SK-N-SH (cell line): ENCODE results near the gene ZFP62. TPM values are rescaled to one million over a fixed set of nuclear protein-coding genes. Genes with fewer than 3 reads are reported as not detected.

Experiments
- CHD2 ChIP-seq: fragments of 150-350 bp; IDR thresholded peaks from 2 replicates; pipeline ENCODE4 v1.6.1; 2018; ENCODE audit warnings: low read length; ENCODE audit not compliant: partially characterized antibody
- ELF1 ChIP-seq: IDR thresholded peaks from 2 replicates; pipeline ENCODE4 v1.4.0; 2012
- GABPA ChIP-seq: IDR thresholded peaks from 2 replicates; pipeline ENCODE4 v1.4.0; 2012; ENCODE audit warnings: low read depth, mild to moderate bottlenecking
- MXI1 ChIP-seq: IDR thresholded peaks from 2 replicates; pipeline ENCODE4 v1.6.1; 2012; ENCODE audit warnings: mild to moderate bottlenecking, low read depth, low read length, improper control_type of control experiment
- NFIC ChIP-seq: IDR thresholded peaks from 2 replicates; pipeline ENCODE4 v1.4.0; 2012; ENCODE audit warnings: borderline replicate concordance
- PBX3 ChIP-seq: IDR thresholded peaks from 2 replicates; pipeline ENCODE4; 2012
- REST ChIP-seq: IDR thresholded peaks from 2 replicates; pipeline ENCODE4 v1.6.1; 2012; ENCODE audit warnings: mild to moderate bottlenecking, low read depth, low read length, moderate library complexity
- RXRA ChIP-seq: IDR thresholded peaks from 2 replicates; pipeline ENCODE4 v1.4.0; 2012; ENCODE audit warnings: low read depth, mild to moderate bottlenecking, borderline replicate concordance
- SIN3A ChIP-seq: IDR thresholded peaks from 2 replicates; pipeline ENCODE4 v1.6.1; 2012; ENCODE audit warnings: low read depth, mild to moderate bottlenecking, low read length, moderate library complexity, borderline replicate concordance
- USF1 ChIP-seq: IDR thresholded peaks from 2 replicates; pipeline ENCODE4 v1.4.0; 2012; ENCODE audit warnings: low read depth, borderline replicate concordance
- YY1 ChIP-seq: IDR thresholded peaks from 2 replicates; pipeline ENCODE4 v1.4.0; 2012; ENCODE audit warnings: low read depth, mild to moderate bottlenecking
- ZBTB33 ChIP-seq: IDR thresholded peaks from 2 replicates; pipeline ENCODE4 v1.4.0; 2012; ENCODE audit warnings: low read depth, borderline replicate concordance
- polyA plus RNA-seq, 3 experiments: library from polyadenylated mRNA; depleted of rRNA; stranded (reverse); fragments of >200 nt; gene quantifications; 2 replicates each; pipeline ENCODE4 v1.2.3, GENCODE V29; 2012

ZFP62 gene
- polyA plus RNA-seq, 1 of the 3 experiments (the other 2 are of a cell fraction): 6.0 TPM

GRCh38 chr5:180810210-180810958 is 50.7 kb downstream of the ZFP62 start (continued):
- TF ChIP-seq REST: no peak
- TF ChIP-seq RXRA: no peak
- TF ChIP-seq SIN3A: 0 out of 2 replicates have a peak, but pooled peaks have one; percentile 3
- peak; percentile 68 for TF ChIP-seq CHD2
- TF ChIP-seq PBX3: no peak
- peak; percentile 41; the same call in 1 of the 2 replicates for TF ChIP-seq YY1
- no peak for TF ChIP-seq USF1
- no peak for TF ChIP-seq ZBTB33
- TF ChIP-seq ELF1: peak; percentile 76; the same call in 1 of the 2 replicates
- no peak for TF ChIP-seq NFIC
- TF ChIP-seq MXI1: peak; percentile 66
- TF ChIP-seq GABPA: peak; percentile 87
